Loucy (cell line): ENCODE measurements around the gene RETREG3.
A peak's percentile ranks its signal among the peaks of the same experiment; 100 is the strongest.
"Not testable (repeated sequence)": the region's sequence is repeated elsewhere in the genome, so short reads cannot be mapped to it uniquely, and the experiment has no call there.

ENCODE experiments used
- H2AFZ ChIP-seq: fragments of 200-600 bp; sonication (generic); 2 replicates; pipeline ENCODE4 v1.6.0; 2016; ENCODE audit warnings: antibody characterized with exemption, mild to moderate bottlenecking, low read length, moderate library complexity
- H3F3A ChIP-seq: fragments of 200-600 bp; 2 replicates; pipeline ENCODE4 v1.6.0; 2016; ENCODE audit warnings: antibody characterized with exemption, low read depth, mild to moderate bottlenecking
- H3K27me3 ChIP-seq: fragments of 200-600 bp; sonication (generic); 2 replicates; pipeline ENCODE4 v1.6.1; 2014; ENCODE audit warnings: low read length, mild to moderate bottlenecking; ENCODE audit not compliant: insufficient read depth, poor library complexity, severe bottlenecking
- H3K36me3 ChIP-seq: fragments of 200-600 bp; sonication (generic); 2 replicates; pipeline ENCODE4 v1.6.1; 2016; ENCODE audit warnings: low read length; ENCODE audit not compliant: insufficient read depth
- H3K4me1 ChIP-seq: fragments of 200-600 bp; sonication (generic); 2 replicates; pipeline ENCODE4 v1.5.1; 2014; ENCODE audit warnings: low read length, mild to moderate bottlenecking; ENCODE audit not compliant: insufficient read depth, poor library complexity, severe bottlenecking
- H3K4me2 ChIP-seq: fragments of 200-600 bp; sonication (generic); 2 replicates; pipeline ENCODE4 v1.6.0; 2014; ENCODE audit warnings: antibody characterized with exemption, low read length, low read depth, mild to moderate bottlenecking; ENCODE audit not compliant: poor library complexity, severe bottlenecking
- H3K4me3 ChIP-seq: fragments of 200-600 bp; sonication (generic); 2 replicates; pipeline ENCODE4 v1.5.1; 2014; ENCODE audit warnings: low read length, mild to moderate bottlenecking, mixed read lengths; ENCODE audit not compliant: poor library complexity, severe bottlenecking
- H3K79me2 ChIP-seq: fragments of 200-600 bp; sonication (generic); 2 replicates; pipeline ENCODE4 v1.6.1; 2014; ENCODE audit warnings: low read length; ENCODE audit not compliant: insufficient read depth
- H3K9ac ChIP-seq: fragments of 200-600 bp; sonication (generic); 2 replicates; pipeline ENCODE4 v1.6.0; 2014; ENCODE audit warnings: mild to moderate bottlenecking, low read depth, low read length, moderate library complexity; ENCODE audit not compliant: poor library complexity, severe bottlenecking
- H3K9me2 ChIP-seq: fragments of 200-600 bp; sonication (generic); replicated peaks from 2 replicates; pipeline ENCODE4 v1.6.1; 2016; ENCODE audit warnings: low read depth, low read length, mixed read lengths
- H3K9me3 ChIP-seq: fragments of 200-600 bp; sonication (generic); 2 replicates; pipeline ENCODE4 v1.6.1; 2014; ENCODE audit warnings: mild to moderate bottlenecking, antibody characterized with exemption, low read length, low read depth; ENCODE audit not compliant: insufficient read depth
- H4K20me1 ChIP-seq: fragments of 200-600 bp; sonication (generic); 2 replicates; pipeline ENCODE4 v1.6.0; 2014; ENCODE audit warnings: antibody characterized with exemption, low read length, mild to moderate bottlenecking; ENCODE audit not compliant: insufficient read depth, poor library complexity, severe bottlenecking
- CTCF ChIP-seq: fragments of 200-600 bp; sonication (generic); conservative IDR thresholded peaks from 2 replicates; pipeline ENCODE4 v1.5.1; 2014; ENCODE audit warnings: mild to moderate bottlenecking, antibody characterized with exemption, low read length
- EZH2phosphoT487 ChIP-seq: fragments of 200-600 bp; IDR thresholded peaks from 2 replicates; pipeline ENCODE4 v1.6.1; 2018; ENCODE audit warnings: antibody characterized with exemption, mild to moderate bottlenecking, moderate library complexity, borderline replicate concordance

RETREG3 gene

DNA sequence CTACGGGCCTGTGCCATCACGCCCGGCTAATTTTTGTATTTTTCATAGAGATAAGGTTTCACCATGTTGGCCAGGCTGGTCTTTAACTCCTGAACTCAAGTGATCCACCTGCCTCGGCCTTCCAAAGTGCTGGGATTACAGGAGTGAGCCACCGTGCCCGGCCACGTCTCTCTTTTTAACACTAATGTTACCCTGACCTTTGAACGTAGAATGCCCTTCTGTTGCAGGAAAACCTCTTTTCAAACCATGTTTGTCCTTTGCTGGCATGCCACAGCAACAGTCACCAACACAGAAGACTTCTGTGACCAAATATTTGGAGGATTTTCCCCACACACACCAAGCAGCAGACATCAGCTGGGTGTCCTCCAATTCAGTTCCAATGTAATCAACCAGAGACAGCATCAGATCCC is 64.3 kb downstream of the RETREG3 start:
- no peak overlapping the region for H3K4me3 ChIP-seq

GRCh38 chr17:42543190-42544079 is 65.7 kb downstream of the RETREG3 start:
- H3F3A ChIP-seq, result no peaks in the 10 kb centered on the region
- H3K36me3 ChIP-seq, result no peaks in the 10 kb centered on the region; the same call in 1 of the 2 replicates

More for the DNA sequence above, 64.3 kb downstream of the RETREG3 start:
- Histone ChIP-seq H3K9me3 (no peaks in the 10 kb centered on the region), H3K79me2 (no peaks in the 10 kb centered on the region), H3F3A (no peaks in the 10 kb centered on the region), H3K4me1 (peaks cover 10% of the 10 kb centered on the region), H4K20me1 (no peaks in the 10 kb centered on the region), H3K9me2 (no peaks in the 10 kb centered on the region), H3K4me2 (no peak overlapping the region), H2AFZ (no peak overlapping the region), H3K36me3 (no peaks in the 10 kb centered on the region; the same call in 1 of the 2 replicates), H3K27me3 (no peaks in the 10 kb centered on the region), H3K9ac (no peak overlapping the region)
- no peak for TF ChIP-seq CTCF

DNA sequence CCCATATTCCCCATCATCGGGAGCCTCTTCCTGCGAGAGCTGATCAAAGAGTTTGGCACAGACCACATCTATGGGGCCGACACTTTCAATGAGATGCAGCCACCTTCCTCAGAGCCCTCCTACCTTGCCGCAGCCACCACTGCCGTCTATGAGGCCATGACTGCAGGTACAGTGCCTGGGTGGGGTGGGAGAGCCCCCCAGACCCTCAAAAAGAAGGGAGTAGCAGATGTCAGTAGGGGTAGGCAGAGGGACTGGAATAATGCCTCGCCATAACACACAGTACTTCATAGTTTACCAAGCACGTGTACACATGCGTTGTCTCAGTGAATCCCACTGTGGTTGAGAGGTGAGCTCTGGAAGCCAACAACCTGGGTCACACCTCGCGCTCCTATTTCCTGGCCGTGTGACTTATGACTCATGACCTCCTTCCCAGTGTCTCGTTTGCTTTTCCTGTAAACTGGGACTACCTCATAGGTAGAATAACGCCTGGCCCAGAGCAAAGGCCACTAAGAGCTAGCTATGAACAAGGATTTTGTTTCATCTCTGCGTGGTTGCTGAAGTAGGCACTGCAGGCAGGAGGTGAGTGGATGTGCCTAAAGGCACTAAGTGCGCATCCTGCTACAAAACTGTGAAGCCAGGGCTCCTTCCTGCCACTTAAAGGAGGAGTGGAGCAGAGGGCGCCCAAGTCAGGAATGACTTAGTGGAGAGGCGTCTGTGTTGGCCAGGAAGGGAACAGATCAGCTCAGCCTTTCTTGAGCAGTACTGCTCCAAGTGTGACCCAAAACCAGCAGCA is 67.9 kb downstream of the RETREG3 start:
- Histone ChIP-seq H3K9me3 (no peaks in the 10 kb centered on the region), H4K20me1 (peaks cover 8% of the 10 kb centered on the region), H3K9me2 (no peaks in the 10 kb centered on the region), H3K36me3 (no peaks in the 10 kb centered on the region; the same call in 1 of the 2 replicates), H3K9ac (peak overlapping the region; percentile 2), H3K4me3 (no peak overlapping the region), H3K27me3 (no peaks in the 10 kb centered on the region), H3K4me2 (peak overlapping the region; percentile 46), H3K79me2 (peaks cover 21% of the 10 kb centered on the region), H2AFZ (no peak overlapping the region), H3F3A (no peaks in the 10 kb centered on the region), H3K4me1 (peaks cover 26% of the 10 kb centered on the region)
- no peak for TF ChIP-seq CTCF
- TF ChIP-seq EZH2phosphoT487, result no peak

More at GRCh38 chr17:42543190-42544079, 65.7 kb downstream of the RETREG3 start:
- no peak overlapping the region for H3K9ac ChIP-seq
- TF ChIP-seq CTCF, result no peak
- no peak for TF ChIP-seq EZH2phosphoT487
- peaks cover 10% of the 10 kb centered on the region for H3K4me1 ChIP-seq
- no peaks in the 10 kb centered on the region for H3K9me2 ChIP-seq
- H4K20me1 ChIP-seq, result no peaks in the 10 kb centered on the region
- H3K4me2 ChIP-seq, result no peak overlapping the region
- H3K4me3 ChIP-seq, result no peak overlapping the region
- no peaks in the 10 kb centered on the region for H3K27me3 ChIP-seq
- no peak overlapping the region for H2AFZ ChIP-seq
- H3K79me2 ChIP-seq, result peaks cover 3% of the 10 kb centered on the region; the same call in 1 of the 2 replicates
- no peaks in the 10 kb centered on the region for H3K9me3 ChIP-seq

DNA sequence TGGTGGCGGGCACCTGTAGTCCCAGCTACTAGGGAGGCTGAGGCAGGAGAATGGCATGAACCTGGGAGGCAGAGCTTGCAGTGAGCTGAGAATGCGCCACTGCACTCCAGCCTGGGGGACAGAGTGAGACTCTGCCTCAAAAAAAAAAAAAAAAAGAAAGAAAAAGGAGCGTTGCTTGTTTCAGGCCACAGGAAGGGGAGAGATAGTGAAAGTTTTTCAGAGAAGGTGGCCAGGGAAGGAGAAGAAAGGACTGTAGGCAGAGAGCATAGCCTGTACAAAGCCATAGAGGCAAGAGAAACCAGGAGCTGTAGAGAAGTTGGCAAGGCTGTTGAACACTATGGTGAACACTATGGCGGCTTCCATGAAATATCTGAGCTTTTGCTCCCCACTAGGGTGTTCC is 68.6 kb downstream of the RETREG3 start:
- not testable (repeated sequence) for H3K36me3 ChIP-seq, H2AFZ ChIP-seq, H3K27me3 ChIP-seq, H3K9me3 ChIP-seq, H3K4me3 ChIP-seq, H4K20me1 ChIP-seq, H3K9ac ChIP-seq, H3K9me2 ChIP-seq, H3F3A ChIP-seq
- H3K4me1 ChIP-seq, result peaks cover 29% of the 10 kb centered on the region
- H3K4me2 ChIP-seq, result peak overlapping the region; percentile 46
- H3K79me2 ChIP-seq, result peaks cover 24% of the 10 kb centered on the region
